Measurements from ENCODE around the gene PPP6R2. TPM values are rescaled to one million over a fixed set of nuclear protein-coding genes. Genes with fewer than 3 reads are reported as not detected.

Gene PPP6R2
- polyA plus RNA-seq, 1 experiment, result 26.6 TPM

GRCh38 chr22:50416996-50417395 lies 73.9 kb downstream of the PPP6R2 start:
- Histone ChIP-seq H3K9me3 (ENCODE audit: control insufficient read depth, insufficient read depth, low read length) (no peaks in the 10 kb centered on the region), H3K4me3 (ENCODE audit: low read depth, low read length) (no peak overlapping the region), H3K27ac (ENCODE audit: low read depth, low read length) (no peak overlapping the region), H3K27me3 (ENCODE audit: control insufficient read depth, insufficient read depth, low read length) (no peaks in the 10 kb centered on the region)
- DNase-seq (ENCODE audit: low read depth, low spot score), result no peak
- POLR2A ChIA-PET, result no interaction called here
- CTCF ChIA-PET, result no interaction called here
- TF ChIP-seq CTCF (IDR thresholded peaks at IDR 0.05; ENCODE audit: low read depth, low read length), result no peak

- no peak for DNase-seq (ENCODE audit: low read depth, low spot score)
- CTCF ChIA-PET, result no interaction called here
- Histone ChIP-seq H3K27ac (ENCODE audit: low read depth, low read length) (no peak overlapping the region), H3K4me3 (ENCODE audit: low read depth, low read length) (no peak overlapping the region), H3K27me3 (ENCODE audit: control insufficient read depth, insufficient read depth, low read length) (no peaks in the 10 kb centered on the region), H3K9me3 (ENCODE audit: control insufficient read depth, insufficient read depth, low read length) (no peaks in the 10 kb centered on the region)
- no peak for TF ChIP-seq CTCF (IDR thresholded peaks at IDR 0.05; ENCODE audit: low read depth, low read length)
- POLR2A ChIA-PET, result no interaction called here
Observed at GRCh38 chr22:50417411-50418210, 74.5 kb downstream of the PPP6R2 start.

GRCh38 chr22:50418624-50419023 lies 75.5 kb downstream of the PPP6R2 start:
- ChIA-PET CTCF (no interaction called here), POLR2A (no interaction called here)
- no peaks in the 10 kb centered on the region for H3K27me3 ChIP-seq (ENCODE audit: control insufficient read depth, insufficient read depth, low read length)
- H3K4me3 ChIP-seq (ENCODE audit: low read depth, low read length), result no peak overlapping the region
- no peaks in the 10 kb centered on the region for H3K9me3 ChIP-seq (ENCODE audit: control insufficient read depth, insufficient read depth, low read length)
- DNase-seq (ENCODE audit: low read depth, low spot score), result no peak
- no peak for TF ChIP-seq CTCF (IDR thresholded peaks at IDR 0.05; ENCODE audit: low read depth, low read length)
- H3K27ac ChIP-seq (ENCODE audit: low read depth, low read length), result no peak overlapping the region

GRCh38 chr22:50419116-50419515 lies 76.0 kb downstream of the PPP6R2 start:
- no peak for DNase-seq (ENCODE audit: low read depth, low spot score)
- Histone ChIP-seq H3K9me3 (ENCODE audit: control insufficient read depth, insufficient read depth, low read length) (no peaks in the 10 kb centered on the region), H3K27me3 (ENCODE audit: control insufficient read depth, insufficient read depth, low read length) (no peaks in the 10 kb centered on the region), H3K27ac (ENCODE audit: low read depth, low read length) (no peak overlapping the region), H3K4me3 (ENCODE audit: low read depth, low read length) (no peak overlapping the region)
- ChIA-PET POLR2A (no interaction called here), CTCF (no interaction called here)
- TF ChIP-seq CTCF (IDR thresholded peaks at IDR 0.05; ENCODE audit: low read depth, low read length), result no peak

- DNase-seq (ENCODE audit: low read depth, low spot score), result no peak
- no peak overlapping the region for H3K4me3 ChIP-seq (ENCODE audit: low read depth, low read length)
- no peaks in the 10 kb centered on the region for H3K9me3 ChIP-seq (ENCODE audit: control insufficient read depth, insufficient read depth, low read length)
- ChIA-PET CTCF (no interaction called here), POLR2A (no interaction called here)
- no peaks in the 10 kb centered on the region for H3K27me3 ChIP-seq (ENCODE audit: control insufficient read depth, insufficient read depth, low read length)
- no peak overlapping the region for H3K27ac ChIP-seq (ENCODE audit: low read depth, low read length)
- TF ChIP-seq CTCF (IDR thresholded peaks at IDR 0.05; ENCODE audit: low read depth, low read length), result no peak
Observed at GRCh38 chr22:50420015-50420414, 76.9 kb downstream of the PPP6R2 start.

All from AG04450 (cell line).